ENCODE data around the gene CTNS. TPM values are rescaled to one million over a fixed set of nuclear protein-coding genes. Genes with fewer than 3 reads are reported as not detected.

CTNS gene
- total RNA-seq: 10 to 100 TPM in 5 of 6 donors, 1 to 10 TPM in 1; 9.0 to 14.2 (median 12.4) TPM
- polyA plus RNA-seq: 10 to 100 TPM; 12.6 to 14.0 TPM

DNA sequence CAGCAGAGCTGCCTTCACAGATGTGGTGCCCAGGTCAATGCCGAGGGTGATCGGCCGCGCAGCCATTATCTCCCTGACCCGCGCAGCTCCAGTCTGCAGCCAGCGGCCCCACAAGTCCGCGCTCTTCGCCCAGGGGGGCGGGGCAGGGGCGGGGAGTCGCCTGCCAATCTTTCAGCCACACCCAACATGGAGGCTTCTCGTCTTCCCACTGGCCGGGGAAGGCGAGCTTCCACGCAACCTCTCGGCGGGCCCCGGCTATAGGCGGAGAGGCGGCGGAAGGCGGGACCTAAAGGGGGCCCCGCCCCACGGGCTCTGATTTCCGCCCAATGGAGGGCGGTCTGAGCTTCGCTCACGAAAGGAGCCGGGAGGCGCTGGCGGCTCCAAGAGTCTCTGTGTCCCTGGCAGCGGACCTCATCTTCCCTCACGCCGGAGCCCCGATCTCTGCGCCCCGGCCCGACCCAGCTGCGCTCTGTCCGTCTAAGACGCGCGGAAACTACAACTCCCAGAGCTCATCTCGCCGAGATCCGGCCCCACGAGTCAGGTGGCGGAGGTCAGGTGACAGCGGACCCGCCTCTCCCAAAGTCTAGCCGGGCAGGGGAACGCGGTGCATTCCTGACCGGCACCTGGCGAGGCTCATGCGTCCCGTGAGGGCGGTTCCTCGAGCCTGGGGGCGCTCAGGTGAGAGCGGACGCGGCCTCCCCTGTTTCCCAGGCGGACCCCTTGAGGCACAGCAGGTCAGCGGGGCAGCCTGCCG is at the start of gene CTNS, which contains the start of gene SHPK:
Gene CTNS (plus strand): TSS at position 607 of the 754 bp plus-strand sequence. CDS start 3,447 bp downstream, outside the sequence.
Gene SHPK (minus strand): TSS at position 97 of the 754 bp plus-strand sequence. CDS start 31 bp downstream, at position 66.
- Histone ChIP-seq H3K4me1 (peaks cover 7 to 24% (median 9%) of the 10 kb centered on the region in 3 donors), H3K36me3 (no peaks in the 10 kb centered on the region), H3K27ac (peak within 1 kb of the TSS; percentile 94 to 99 (median 98)), H3K27me3 (no peaks in the 10 kb centered on the region), H3K9me3 (no peaks in the 10 kb centered on the region), H3K4me3 (peak within 1 kb of the TSS; percentile 82 to 99 (median 98))
- TF ChIP-seq, protein P1, sequence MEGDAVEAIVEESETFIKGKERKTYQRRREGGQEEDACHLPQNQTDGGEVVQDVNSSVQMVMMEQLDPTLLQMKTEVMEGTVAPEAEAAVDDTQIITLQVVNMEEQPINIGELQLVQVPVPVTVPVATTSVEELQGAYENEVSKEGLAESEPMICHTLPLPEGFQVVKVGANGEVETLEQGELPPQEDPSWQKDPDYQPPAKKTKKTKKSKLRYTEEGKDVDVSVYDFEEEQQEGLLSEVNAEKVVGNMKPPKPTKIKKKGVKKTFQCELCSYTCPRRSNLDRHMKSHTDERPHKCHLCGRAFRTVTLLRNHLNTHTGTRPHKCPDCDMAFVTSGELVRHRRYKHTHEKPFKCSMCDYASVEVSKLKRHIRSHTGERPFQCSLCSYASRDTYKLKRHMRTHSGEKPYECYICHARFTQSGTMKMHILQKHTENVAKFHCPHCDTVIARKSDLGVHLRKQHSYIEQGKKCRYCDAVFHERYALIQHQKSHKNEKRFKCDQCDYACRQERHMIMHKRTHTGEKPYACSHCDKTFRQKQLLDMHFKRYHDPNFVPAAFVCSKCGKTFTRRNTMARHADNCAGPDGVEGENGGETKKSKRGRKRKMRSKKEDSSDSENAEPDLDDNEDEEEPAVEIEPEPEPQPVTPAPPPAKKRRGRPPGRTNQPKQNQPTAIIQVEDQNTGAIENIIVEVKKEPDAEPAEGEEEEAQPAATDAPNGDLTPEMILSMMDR (IDR thresholded peaks at IDR 0.05): no peak
- ATAC-seq: peak; percentile 92 to 98 (median 94)
- intact Hi-C loops (cut with DNase I): no loop called here
- FAIRE-seq: no peak
- WGBS, 2 donors: 0 to 1% methylated on average over 68 of the region's 68 CpGs
- DNase-seq: peak; percentile 95 to 99 (median 98)

DNA sequence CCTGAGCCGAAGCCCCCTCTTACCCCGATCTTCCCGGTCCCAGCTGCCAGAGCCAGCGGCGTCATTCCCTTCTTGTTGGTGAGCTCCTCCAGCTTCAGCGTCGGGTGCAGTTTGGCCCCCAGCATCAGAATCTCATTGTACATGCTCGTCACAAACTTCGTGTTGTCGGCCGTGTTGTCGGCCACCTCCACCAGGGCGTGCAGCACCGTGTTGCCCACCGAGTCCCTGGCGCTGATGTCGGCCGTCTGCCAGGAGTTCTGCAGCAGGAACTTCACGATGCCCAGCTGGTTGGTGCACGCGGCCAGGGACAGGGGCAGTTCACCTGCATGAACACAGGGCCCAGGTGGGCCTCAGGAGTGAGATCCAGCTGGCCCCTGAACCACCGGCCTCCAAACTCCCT is 46.8 kb upstream of the CTNS start:
- Histone ChIP-seq H3K4me3 (no peak overlapping the region), H3K9me3 (no peaks in the 10 kb centered on the region), H3K27me3 (no peaks in the 10 kb centered on the region), H3K27ac (no peak overlapping the region), H3K4me1 (no peaks in the 10 kb centered on the region), H3K36me3 (peaks cover 0 to 33% (median 7%) of the 10 kb centered on the region in 3 donors)
- no peak for FAIRE-seq
- intact Hi-C loops (cut with DNase I): no loop called here
- no peak for DNase-seq
- TF ChIP-seq, protein P1 (IDR thresholded peaks at IDR 0.05): no peak
- ATAC-seq: no peak
- 97 to 98% methylated on average over 22 of the region's 22 CpGs for WGBS, 2 donors

DNA sequence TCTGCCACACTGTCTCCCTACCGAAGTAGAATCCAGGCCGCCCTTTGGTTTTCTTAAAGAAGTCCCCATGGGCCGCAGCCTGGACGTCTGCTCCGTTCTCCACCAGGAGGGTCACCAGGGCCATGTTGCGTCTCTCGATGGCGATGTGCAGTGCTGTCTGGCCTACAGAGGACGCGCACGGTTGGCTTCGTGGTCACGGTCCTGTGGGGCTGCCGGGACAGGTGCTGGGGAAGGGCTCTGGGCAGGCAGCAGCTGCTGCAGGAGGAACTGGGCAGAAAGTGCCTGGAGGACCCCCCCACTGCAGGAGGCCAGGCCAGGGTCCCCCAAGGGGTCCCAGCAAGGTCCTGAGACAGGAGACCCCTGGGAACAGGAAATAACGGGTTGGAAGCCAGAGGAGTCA is 46.3 kb upstream of the CTNS start:
- intact Hi-C loops (cut with DNase I): no loop called here
- Histone ChIP-seq H3K4me1 (no peaks in the 10 kb centered on the region), H3K4me3 (no peak overlapping the region), H3K9me3 (no peaks in the 10 kb centered on the region), H3K27me3 (no peaks in the 10 kb centered on the region), H3K36me3 (peaks cover 0 to 33% (median 7%) of the 10 kb centered on the region in 3 donors), H3K27ac (no peak overlapping the region)
- DNase-seq (no peak), ATAC-seq (no peak), FAIRE-seq (no peak)
- TF ChIP-seq, protein P1 (IDR thresholded peaks at IDR 0.05): no peak
- 96 to 98% methylated on average over 15 of the region's 15 CpGs for WGBS, 2 donors

DNA sequence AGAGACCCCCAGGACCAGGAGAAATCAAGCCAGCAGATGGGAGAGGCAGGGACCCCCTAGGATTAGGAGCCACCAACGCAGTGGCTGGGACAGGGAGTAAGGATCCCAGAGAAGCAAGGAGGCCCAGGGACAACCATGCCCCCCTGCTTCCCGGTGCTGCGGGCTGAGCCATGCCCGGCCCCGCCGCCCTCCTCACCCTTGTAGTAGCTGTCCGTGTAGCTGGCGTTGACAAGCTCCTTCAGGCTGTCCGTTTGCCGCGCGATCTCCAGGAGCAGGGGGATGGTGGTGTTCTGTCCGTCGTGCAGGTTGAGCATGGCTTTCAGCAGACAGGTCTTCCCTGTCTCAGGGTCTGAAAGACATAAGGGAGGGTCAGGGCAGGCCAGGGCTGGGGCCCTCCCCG is 45.8 kb upstream of the CTNS start:
- WGBS, 2 donors: 93 to 98% methylated on average over 15 of the region's 15 CpGs
- Histone ChIP-seq H3K9me3 (no peaks in the 10 kb centered on the region), H3K36me3 (peaks cover 0 to 33% (median 7%) of the 10 kb centered on the region in 3 donors), H3K4me1 (no peaks in the 10 kb centered on the region), H3K27me3 (no peaks in the 10 kb centered on the region), H3K4me3 (no peak overlapping the region), H3K27ac (no peak overlapping the region)
- FAIRE-seq: no peak
- TF ChIP-seq, protein P1 (IDR thresholded peaks at IDR 0.05): no peak
- intact Hi-C loops (cut with DNase I): no loop called here
- no peak for DNase-seq
- ATAC-seq: no peak
